Measurements from ENCODE around the gene RPS6KL1.

RPS6KL1 gene

DNA sequence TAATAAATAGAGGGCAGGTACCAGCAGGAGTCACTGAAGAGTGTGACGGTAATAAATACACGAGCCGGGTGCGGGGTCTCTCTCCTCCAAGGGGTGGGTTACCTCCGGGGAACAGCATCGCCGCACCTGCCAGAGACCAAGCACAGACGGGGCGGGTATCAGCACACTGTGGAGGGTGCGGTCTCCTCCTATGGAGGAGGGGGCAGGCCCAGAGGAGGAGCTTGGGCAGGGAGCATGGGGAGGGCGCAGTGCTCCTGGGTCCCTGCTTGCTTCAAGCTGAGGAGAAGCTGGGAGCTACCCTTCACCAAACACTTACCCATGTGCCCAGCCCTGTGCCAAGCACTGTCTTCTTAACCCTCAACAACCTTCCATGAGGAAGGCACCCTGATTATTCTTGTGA, 19.5 kb upstream of the RPS6KL1 start:
- no peak overlapping the region for H3K4me3 ChIP-seq (ENCODE audit: low read depth, low read length)
- H3K36me3 ChIP-seq (ENCODE audit: control insufficient read depth in 2 of 2, insufficient read depth in 1 of 2, low read length in 2 of 2), result peaks cover 0 to 63% of the 10 kb centered on the region in 2 experiments; a peak in 2 of 3 replicates
- H3K4me1 ChIP-seq (ENCODE audit: control insufficient read depth, insufficient read depth, low read length), result no peaks in the 10 kb centered on the region
- ChIA-PET CTCF (interaction anchor here (1.1 to 1.4 kb wide), 3 partner anchors 12 to 82 kb away, joined by 3 to 4 read pairs (median 3); partner anchors contain the start of gene PGF), POLR2A (interaction anchor here (1.2 kb wide), 1 partner anchor 179 kb away, joined by 3 read pairs; the partner anchor contains the start of gene YLPM1)
- TF ChIP-seq GLIS2 (tag by site-specific recombination; IDR thresholded peaks at IDR 0.05), result no peak
- no peak for TF ChIP-seq ZNF335 (tag by site-specific recombination; conservative IDR thresholded peaks at IDR 0.05)
- TF ChIP-seq ZBTB7A (tag by site-specific recombination; IDR thresholded peaks at IDR 0.05; ENCODE audit: low read depth), result no peak
- H3K27ac ChIP-seq (ENCODE audit: extremely low read depth, low read depth, low read length), result no peak overlapping the region
- H3K9me3 ChIP-seq (ENCODE audit: control insufficient read depth, insufficient read depth, low read depth, low read length), result no peaks in the 10 kb centered on the region

DNA sequence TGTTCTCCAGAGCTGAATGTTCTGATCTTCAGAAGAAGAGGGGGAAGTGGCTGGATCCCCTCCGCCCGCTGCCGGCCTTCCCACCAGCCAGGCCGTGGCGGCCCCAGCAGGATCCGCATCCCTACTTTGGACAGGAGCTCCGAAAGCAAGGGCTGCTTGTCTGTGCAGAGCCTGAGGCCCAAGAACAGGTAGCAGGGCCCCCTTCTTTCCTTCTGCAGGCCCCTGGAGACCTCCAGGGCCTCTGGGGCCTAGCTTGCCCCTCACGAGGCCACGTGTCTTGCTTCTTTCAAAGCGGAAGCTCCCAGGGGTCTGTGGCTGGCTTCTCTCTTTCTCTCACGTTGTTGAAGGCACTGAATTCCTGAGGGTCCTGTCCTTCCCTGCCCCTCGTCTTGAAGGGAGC, 19.1 kb upstream of the RPS6KL1 start:
- POLR2A ChIA-PET, result interaction anchor here (1.0 to 1.2 kb wide), 3 partner anchors 13 to 179 kb away, joined by 3 to 8 read pairs (median 3); partner anchors contain the start of genes PGF, RPS6KL1 and YLPM1

DNA sequence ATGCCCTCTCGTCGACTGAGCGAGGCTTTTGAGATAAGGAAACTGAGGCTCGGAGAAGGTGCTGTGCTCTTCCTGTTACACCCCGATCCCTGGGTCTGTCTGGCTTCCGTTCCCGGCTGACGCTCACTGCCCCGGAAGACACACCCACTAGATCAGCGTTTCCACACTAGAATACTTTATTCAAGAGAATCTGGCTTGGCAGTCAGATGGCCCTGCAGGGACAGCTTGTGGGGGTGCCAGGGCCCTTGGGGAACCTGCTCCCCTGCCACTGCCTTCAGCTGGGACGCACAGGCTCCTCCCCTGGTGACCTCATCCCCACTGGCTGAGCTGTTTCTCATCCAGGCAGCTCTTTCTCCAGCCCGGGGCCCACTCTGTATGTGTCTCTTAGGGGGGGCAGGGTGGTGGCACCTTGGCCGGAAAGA, 18.6 kb upstream of the RPS6KL1 start:
- POLR2A ChIA-PET, result interaction anchor here (1.0 to 1.2 kb wide), 3 partner anchors 14 to 179 kb away, joined by 3 to 8 read pairs (median 3); partner anchors contain the start of genes PGF, RPS6KL1 and YLPM1
- CTCF ChIA-PET, result interaction anchor here (0.6 to 1.3 kb wide), 8 partner anchors 18 to 146 kb away, joined by 3 to 4 read pairs (median 4); no protein-coding TSS in a partner anchor
- 0 out of 2 replicates have a peak, but pooled peaks have one; percentile 28 for TF ChIP-seq ZBTB48 (tag by site-specific recombination; IDR thresholded peaks at IDR 0.05)
- peak; percentile 35 for TF ChIP-seq GLIS2 (tag by site-specific recombination; IDR thresholded peaks at IDR 0.05)
- TF ChIP-seq, protein P1, sequence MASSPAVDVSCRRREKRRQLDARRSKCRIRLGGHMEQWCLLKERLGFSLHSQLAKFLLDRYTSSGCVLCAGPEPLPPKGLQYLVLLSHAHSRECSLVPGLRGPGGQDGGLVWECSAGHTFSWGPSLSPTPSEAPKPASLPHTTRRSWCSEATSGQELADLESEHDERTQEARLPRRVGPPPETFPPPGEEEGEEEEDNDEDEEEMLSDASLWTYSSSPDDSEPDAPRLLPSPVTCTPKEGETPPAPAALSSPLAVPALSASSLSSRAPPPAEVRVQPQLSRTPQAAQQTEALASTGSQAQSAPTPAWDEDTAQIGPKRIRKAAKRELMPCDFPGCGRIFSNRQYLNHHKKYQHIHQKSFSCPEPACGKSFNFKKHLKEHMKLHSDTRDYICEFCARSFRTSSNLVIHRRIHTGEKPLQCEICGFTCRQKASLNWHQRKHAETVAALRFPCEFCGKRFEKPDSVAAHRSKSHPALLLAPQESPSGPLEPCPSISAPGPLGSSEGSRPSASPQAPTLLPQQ (tag by site-specific recombination; IDR thresholded peaks at IDR 0.05), result peak; percentile 97
- no peak for TF ChIP-seq ZNF16 (tag by site-specific recombination; IDR thresholded peaks at IDR 0.05; ENCODE audit: low read depth)
- TF ChIP-seq, protein P2, sequence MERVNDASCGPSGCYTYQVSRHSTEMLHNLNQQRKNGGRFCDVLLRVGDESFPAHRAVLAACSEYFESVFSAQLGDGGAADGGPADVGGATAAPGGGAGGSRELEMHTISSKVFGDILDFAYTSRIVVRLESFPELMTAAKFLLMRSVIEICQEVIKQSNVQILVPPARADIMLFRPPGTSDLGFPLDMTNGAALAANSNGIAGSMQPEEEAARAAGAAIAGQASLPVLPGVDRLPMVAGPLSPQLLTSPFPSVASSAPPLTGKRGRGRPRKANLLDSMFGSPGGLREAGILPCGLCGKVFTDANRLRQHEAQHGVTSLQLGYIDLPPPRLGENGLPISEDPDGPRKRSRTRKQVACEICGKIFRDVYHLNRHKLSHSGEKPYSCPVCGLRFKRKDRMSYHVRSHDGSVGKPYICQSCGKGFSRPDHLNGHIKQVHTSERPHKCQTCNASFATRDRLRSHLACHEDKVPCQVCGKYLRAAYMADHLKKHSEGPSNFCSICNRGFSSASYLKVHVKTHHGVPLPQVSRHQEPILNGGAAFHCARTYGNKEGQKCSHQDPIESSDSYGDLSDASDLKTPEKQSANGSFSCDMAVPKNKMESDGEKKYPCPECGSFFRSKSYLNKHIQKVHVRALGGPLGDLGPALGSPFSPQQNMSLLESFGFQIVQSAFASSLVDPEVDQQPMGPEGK (tag by site-specific recombination; IDR thresholded peaks at IDR 0.05), result peak; percentile 53
- no peak for TF ChIP-seq ZNF266 (tag by site-specific recombination; IDR thresholded peaks at IDR 0.05; ENCODE audit: low read depth)
- no peak for TF ChIP-seq ZNF747 (tag by site-specific recombination; IDR thresholded peaks at IDR 0.05)
- TF ChIP-seq ZFP69B (tag by site-specific recombination; IDR thresholded peaks at IDR 0.05), result peak; percentile 95
- TF ChIP-seq, protein P3, sequence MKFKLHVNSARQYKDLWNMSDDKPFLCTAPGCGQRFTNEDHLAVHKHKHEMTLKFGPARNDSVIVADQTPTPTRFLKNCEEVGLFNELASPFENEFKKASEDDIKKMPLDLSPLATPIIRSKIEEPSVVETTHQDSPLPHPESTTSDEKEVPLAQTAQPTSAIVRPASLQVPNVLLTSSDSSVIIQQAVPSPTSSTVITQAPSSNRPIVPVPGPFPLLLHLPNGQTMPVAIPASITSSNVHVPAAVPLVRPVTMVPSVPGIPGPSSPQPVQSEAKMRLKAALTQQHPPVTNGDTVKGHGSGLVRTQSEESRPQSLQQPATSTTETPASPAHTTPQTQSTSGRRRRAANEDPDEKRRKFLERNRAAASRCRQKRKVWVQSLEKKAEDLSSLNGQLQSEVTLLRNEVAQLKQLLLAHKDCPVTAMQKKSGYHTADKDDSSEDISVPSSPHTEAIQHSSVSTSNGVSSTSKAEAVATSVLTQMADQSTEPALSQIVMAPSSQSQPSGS (tag by site-specific recombination; IDR thresholded peaks at IDR 0.05; ENCODE audit: low read depth), result no peak
- TF ChIP-seq ZIC2 (tag by site-specific recombination; IDR thresholded peaks at IDR 0.05), result peak; percentile 34
- peak; percentile 19; the same call in 1 of the 2 replicates for TF ChIP-seq GLIS1 (tag by site-specific recombination; IDR thresholded peaks at IDR 0.05)
- no peak overlapping the region for H3K27ac ChIP-seq (ENCODE audit: extremely low read depth, low read depth, low read length)
- no peaks in the 10 kb centered on the region for H3K4me1 ChIP-seq (ENCODE audit: control insufficient read depth, insufficient read depth, low read length)
- no peak overlapping the region for H3K4me3 ChIP-seq (ENCODE audit: low read depth, low read length)
- no peaks in the 10 kb centered on the region for H3K9me3 ChIP-seq (ENCODE audit: control insufficient read depth, insufficient read depth, low read depth, low read length)
- H3K36me3 ChIP-seq (ENCODE audit: control insufficient read depth in 2 of 2, insufficient read depth in 1 of 2, low read length in 2 of 2), result peaks cover 0 to 54% of the 10 kb centered on the region in 2 experiments; a peak in 2 of 3 replicates

More for the DNA sequence above, 19.1 kb upstream of the RPS6KL1 start:
- CTCF ChIA-PET, result interaction anchor here (0.7 to 1.4 kb wide), 8 partner anchors 13 to 145 kb away, joined by 3 to 4 read pairs (median 4); partner anchors contain the start of gene PGF
- TF ChIP-seq ZNF155 (tag by site-specific recombination; IDR thresholded peaks at IDR 0.05) (no peak), ZFP69B (tag by site-specific recombination; IDR thresholded peaks at IDR 0.05) (no peak; the same call in 1 of the 2 replicates), ZNF530 (tag by site-specific recombination; IDR thresholded peaks at IDR 0.05; ENCODE audit: low read depth) (no peak), ZNF391 (tag by site-specific recombination; IDR thresholded peaks at IDR 0.05; ENCODE audit: borderline replicate concordance, low read depth) (no peak), SP2 (tag by site-specific recombination; IDR thresholded peaks at IDR 0.05) (no peak), MYNN (tag by site-specific recombination; IDR thresholded peaks at IDR 0.05; ENCODE audit: borderline replicate concordance) (no peak), ZNF394 (tag by site-specific recombination; IDR thresholded peaks at IDR 0.05; ENCODE audit: borderline replicate concordance) (no peak)
- TF ChIP-seq, protein P4, sequence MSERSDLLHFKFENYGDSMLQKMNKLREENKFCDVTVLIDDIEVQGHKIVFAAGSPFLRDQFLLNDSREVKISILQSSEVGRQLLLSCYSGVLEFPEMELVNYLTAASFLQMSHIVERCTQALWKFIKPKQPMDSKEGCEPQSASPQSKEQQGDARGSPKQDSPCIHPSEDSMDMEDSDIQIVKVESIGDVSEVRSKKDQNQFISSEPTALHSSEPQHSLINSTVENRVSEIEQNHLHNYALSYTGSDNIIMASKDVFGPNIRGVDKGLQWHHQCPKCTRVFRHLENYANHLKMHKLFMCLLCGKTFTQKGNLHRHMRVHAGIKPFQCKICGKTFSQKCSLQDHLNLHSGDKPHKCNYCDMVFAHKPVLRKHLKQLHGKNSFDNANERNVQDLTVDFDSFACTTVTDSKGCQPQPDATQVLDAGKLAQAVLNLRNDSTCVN (tag by site-specific recombination; optimal IDR thresholded peaks at IDR 0.05), result no peak
- TF ChIP-seq, protein P5, sequence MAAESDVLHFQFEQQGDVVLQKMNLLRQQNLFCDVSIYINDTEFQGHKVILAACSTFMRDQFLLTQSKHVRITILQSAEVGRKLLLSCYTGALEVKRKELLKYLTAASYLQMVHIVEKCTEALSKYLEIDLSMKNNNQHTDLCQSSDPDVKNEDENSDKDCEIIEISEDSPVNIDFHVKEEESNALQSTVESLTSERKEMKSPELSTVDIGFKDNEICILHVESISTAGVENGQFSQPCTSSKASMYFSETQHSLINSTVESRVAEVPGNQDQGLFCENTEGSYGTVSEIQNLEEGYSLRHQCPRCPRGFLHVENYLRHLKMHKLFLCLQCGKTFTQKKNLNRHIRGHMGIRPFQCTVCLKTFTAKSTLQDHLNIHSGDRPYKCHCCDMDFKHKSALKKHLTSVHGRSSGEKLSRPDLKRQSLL (tag by site-specific recombination; IDR thresholded peaks at IDR 0.05), result no peak
- Histone ChIP-seq H3K36me3 (ENCODE audit: control insufficient read depth in 2 of 2, insufficient read depth in 1 of 2, low read length in 2 of 2) (peaks cover 0 to 59% of the 10 kb centered on the region in 2 experiments; a peak in 2 of 3 replicates), H3K27ac (ENCODE audit: extremely low read depth, low read depth, low read length) (no peak overlapping the region), H3K4me1 (ENCODE audit: control insufficient read depth, insufficient read depth, low read length) (no peaks in the 10 kb centered on the region), H3K9me3 (ENCODE audit: control insufficient read depth, insufficient read depth, low read depth, low read length) (no peaks in the 10 kb centered on the region), H3K4me3 (ENCODE audit: low read depth, low read length) (no peak overlapping the region)
